HG02642 (cell line): ENCODE data around the gene HTR2A.
"Not testable (repeated sequence)": the region's sequence is repeated elsewhere in the genome, so short reads cannot be mapped to it uniquely, and the experiment has no call there.

Experiments used
- ATAC-seq: cut with Tn5 transposase; IDR thresholded peaks from one replicate; pipeline ENCODE4 v1.9.1; 2021; ENCODE audit warnings: mild to moderate bottlenecking; ENCODE audit not compliant: unreplicated experiment, poor library complexity

HTR2A gene

GRCh38 chr13:46817095-46817494, 79.8 kb downstream of the HTR2A start:
- ATAC-seq = no peak

GRCh38 chr13:46816371-46816770, 80.5 kb downstream of the HTR2A start:
- no peak for ATAC-seq

GRCh38 chr13:46812301-46812797, 84.5 kb downstream of the HTR2A start:
- no peak for ATAC-seq

GRCh38 chr13:46810440-46810839, 86.4 kb downstream of the HTR2A start:
- ATAC-seq = no peak

GRCh38 chr13:46804921-46805320, 91.9 kb downstream of the HTR2A start:
- not testable (repeated sequence) for ATAC-seq

- ATAC-seq = no peak
Measured at GRCh38 chr13:46804391-46804815, 92.5 kb downstream of the HTR2A start.

- no peak for ATAC-seq
Measured at GRCh38 chr13:46803586-46803985, 93.3 kb downstream of the HTR2A start.

GRCh38 chr13:46801858-46802257, 95.0 kb downstream of the HTR2A start:
- no peak for ATAC-seq

GRCh38 chr13:46799139-46799538, 97.7 kb downstream of the HTR2A start:
- ATAC-seq = no peak

- ATAC-seq = no peak
Measured at GRCh38 chr13:46797501-46798237, 99.2 kb downstream of the HTR2A start.

GRCh38 chr13:46796515-46797474, 100.1 kb downstream of the HTR2A start, which contains the start of gene ESD:
Gene ESD (minus strand): TSS chr13:46797161. CDS start chr13:46791413, 5,748 bp downstream.
- peak; percentile 91 for ATAC-seq

GRCh38 chr13:46796129-46796514, 100.7 kb downstream of the HTR2A start:
- no peak for ATAC-seq

GRCh38 chr13:46795321-46795720, 101.5 kb downstream of the HTR2A start:
- ATAC-seq = no peak

- no peak for ATAC-seq
Measured at GRCh38 chr13:46783504-46783903, 113.3 kb downstream of the HTR2A start.

- ATAC-seq = no peak
Measured at GRCh38 chr13:46782691-46783090, 114.2 kb downstream of the HTR2A start.

GRCh38 chr13:46782066-46782465, 114.8 kb downstream of the HTR2A start:
- ATAC-seq = no peak
